Stimulated activated CD4-positive, alpha-beta T cell treated with anti-CD3 and anti-CD28 coated beads, TNF-alpha, amount 100 ng/mL, for 1 hour (primary cell): ENCODE results near the gene IL19.
A peak's percentile ranks its signal among the peaks of the same experiment; 100 is the strongest.
"Not testable (repeated sequence)": the region's sequence is repeated elsewhere in the genome, so short reads cannot be mapped to it uniquely, and the experiment has no call there.

ENCODE experiments used
- DNase-seq, 3 donors: peaks; one replicate each; pipeline ENCODE4 v3.0.0-alpha.2; 2020; ENCODE audit warnings: low read depth in 3 of 3, low spot score in 1 of 3

The IL19 gene

DNA sequence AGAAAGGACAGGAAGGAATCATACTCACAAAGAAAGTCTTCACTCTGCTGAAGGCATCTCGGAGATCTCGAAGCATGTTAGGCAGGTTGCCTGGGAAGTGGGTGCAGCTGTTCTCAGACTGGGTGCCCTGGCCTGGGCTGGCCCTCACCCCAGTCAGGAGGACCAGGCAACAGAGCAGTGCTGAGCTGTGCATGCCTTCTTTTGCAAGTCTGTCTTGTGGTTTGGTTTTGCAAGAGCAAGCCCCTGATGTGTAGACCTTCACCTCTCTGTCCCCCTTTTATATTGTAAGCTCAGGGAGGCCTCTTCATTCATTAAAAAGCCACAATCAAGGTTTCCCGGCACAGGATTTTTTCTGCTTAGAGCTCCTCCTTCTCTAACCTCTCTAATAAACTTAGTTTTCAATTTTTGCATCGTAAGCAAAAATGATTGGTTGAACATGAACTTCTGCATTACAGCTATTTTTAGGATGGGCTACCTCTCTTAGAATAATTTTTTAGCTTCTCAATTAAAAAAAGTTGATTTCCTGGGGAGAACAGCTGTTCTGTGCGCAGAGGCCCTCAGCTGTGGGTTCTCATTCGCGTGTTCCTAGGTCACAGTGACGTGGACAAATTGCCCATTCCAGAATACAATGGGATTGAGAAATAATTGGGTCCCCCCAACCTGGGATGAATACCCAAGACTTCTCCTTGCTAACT is 1.8 kb downstream of the IL19 start, which contains the start of gene IL10:
IL10 (minus strand) TSS at position 252 of the 695 bp plus-strand sequence; CDS start at position 193, 59 bp downstream.
- no peak for DNase-seq

DNA sequence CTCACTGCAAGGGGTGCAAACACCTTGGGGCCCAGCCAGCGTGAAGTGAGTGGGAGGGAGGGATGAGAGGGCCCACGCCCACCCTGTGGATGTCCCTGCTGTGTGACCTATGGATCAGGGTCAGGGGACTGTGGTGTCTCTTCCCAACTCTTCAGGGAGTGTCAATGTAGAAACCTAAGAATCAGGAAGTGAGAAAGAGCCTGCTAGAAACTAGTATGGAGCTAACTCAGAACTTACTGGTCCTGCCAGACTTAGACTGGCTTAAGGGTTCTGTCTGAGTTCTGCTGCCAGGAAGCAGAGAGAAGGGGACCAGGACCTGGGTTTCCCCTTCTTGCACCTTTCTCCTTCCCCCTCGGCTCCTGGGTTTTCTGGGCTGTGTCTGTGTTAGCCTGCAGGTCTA is 3.5 kb downstream of the IL19 start:
- no peak for DNase-seq

DNA sequence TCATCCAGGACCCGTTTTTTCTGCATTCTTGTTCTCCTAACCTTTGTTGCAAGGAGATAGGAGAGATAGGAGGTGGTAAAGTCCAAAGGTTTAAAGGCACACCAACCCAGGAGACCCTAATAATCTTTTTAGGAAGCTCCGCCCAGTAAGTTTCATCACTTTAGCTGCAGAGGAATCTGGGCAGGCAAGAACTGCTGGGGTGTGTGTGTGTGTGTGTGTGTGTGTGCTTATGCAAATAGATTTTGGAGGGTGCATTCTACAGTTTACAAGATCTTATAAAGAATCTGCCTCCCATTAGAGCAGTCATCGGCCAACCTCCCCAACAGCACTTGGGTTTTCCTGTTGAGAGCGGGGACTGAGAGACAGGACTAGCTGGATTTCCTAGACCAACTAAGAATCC is 5.7 kb downstream of the IL19 start:
- DNase-seq = no peak

- no peak for DNase-seq
Observed at GRCh38 chr1:206778031-206778430, 7.5 kb downstream of the IL19 start.

DNA sequence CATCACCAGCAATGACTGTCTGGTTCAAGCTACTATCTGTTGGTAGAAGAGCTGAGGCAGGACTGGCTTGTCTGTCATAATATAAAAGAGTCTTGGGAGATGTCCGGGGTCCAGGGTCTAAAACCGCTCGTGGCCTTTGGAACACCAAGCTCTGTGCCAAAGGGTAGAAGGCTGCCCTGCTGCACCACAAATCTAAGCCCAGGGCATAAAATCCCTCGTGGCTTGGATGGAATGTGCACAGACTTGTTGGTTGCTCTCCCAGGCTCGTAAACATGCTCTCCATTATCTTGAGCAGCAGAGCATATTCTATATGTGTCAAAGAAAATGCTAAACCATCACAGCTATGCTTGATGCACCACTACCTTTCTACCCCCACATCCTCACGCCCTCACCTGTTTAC is 8.3 kb downstream of the IL19 start:
- DNase-seq = not testable (repeated sequence)

DNA sequence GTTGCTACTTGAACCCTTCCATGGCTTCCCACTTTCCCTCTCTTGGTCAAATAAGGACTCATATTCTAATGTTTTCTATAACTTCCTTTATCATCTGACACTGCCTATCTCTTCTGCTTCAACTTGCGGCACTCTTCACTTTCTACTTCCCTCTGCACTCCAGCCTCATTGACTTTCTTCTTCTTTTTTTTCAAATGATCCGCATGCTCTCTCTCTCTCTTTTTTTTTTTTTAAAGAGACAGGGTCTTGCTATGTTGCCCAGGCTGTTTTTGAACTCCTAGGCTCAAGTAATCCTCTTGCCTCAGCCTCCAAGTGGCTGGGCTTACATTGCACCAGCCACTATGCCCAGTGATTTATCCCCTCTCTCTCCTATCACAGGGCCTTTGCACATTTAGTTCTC is 9.1 kb downstream of the IL19 start:
- no peak for DNase-seq

DNA sequence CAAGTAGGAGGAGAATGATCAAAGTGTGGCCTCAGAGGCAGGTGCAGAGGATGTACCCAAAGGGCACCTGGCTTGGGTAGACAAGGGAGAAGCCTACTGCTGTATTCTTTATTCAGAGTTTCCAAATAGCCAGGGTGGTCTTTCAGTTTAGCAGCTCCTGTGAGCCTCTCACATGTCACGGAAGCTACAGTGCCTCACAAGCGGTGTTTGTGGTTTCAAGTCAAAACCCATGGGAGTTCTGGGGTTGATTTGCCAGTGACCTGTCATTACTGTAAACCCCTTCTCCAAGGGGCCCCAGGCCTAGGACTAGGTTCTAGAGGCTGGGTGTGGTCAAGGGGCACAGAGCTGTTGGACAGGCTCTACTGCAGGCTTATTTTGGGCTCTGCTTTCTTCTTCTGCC is 11.9 kb downstream of the IL19 start:
- DNase-seq = no peak

- DNase-seq = no peak
Observed at GRCh38 chr1:206783506-206783905, 12.9 kb downstream of the IL19 start.

- peak; percentile 40 to 81 (median 56) for DNase-seq
Observed at GRCh38 chr1:206784471-206784903, 13.9 kb downstream of the IL19 start.

- no peak for DNase-seq
Observed at GRCh38 chr1:206785182-206785765, 14.7 kb downstream of the IL19 start.

GRCh38 chr1:206786212-206786886 is 15.8 kb downstream of the IL19 start:
- no peak for DNase-seq

DNA sequence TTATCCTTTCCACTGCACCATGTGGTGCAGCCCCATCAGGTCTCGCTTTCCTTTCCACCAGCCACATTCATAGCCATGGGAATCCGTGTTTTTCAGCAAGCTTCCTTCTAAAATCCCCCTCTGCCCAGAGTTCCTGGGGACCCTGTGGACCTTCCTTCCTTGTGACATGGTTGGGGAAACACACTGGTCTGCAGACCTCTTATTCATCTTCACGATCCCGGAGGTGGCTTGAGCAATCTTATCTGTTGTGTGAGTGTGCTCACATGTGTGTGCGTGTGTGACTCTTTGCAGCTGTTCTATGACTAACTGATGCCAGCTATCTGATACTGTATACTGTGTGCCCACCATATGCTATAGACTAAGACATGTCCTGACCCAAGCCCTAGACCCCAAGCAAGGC is 17.3 kb downstream of the IL19 start:
- DNase-seq = no peak

DNA sequence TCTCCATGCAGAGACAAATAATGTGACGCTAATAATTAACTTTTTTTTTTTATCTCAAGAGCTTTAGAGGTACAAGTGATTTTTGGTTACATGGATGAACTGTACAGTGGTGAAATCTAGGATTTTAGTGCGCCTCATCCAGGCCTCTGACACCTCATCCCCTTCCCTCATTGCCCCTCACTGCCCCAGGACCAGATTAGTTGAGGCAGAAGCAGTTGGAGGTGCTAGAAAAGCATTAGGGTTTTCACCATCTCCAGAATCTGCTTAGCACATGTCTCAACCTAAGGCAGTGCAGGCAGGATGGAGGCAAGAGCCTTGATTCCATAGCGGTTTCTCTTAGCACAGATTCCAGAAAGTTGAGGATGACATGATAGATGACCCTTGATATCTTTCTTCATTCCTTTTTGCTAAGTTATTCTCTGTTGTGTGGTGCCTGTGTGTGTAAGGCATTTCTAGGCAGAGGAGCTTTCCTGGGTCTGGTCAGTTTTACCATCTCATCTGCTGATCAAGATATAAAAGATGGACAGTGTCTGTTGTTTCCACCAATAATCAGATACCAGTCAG is 18.0 kb downstream of the IL19 start:
- no peak for DNase-seq

GRCh38 chr1:206790502-206791250 is 20.1 kb downstream of the IL19 start:
- DNase-seq = no peak

DNA sequence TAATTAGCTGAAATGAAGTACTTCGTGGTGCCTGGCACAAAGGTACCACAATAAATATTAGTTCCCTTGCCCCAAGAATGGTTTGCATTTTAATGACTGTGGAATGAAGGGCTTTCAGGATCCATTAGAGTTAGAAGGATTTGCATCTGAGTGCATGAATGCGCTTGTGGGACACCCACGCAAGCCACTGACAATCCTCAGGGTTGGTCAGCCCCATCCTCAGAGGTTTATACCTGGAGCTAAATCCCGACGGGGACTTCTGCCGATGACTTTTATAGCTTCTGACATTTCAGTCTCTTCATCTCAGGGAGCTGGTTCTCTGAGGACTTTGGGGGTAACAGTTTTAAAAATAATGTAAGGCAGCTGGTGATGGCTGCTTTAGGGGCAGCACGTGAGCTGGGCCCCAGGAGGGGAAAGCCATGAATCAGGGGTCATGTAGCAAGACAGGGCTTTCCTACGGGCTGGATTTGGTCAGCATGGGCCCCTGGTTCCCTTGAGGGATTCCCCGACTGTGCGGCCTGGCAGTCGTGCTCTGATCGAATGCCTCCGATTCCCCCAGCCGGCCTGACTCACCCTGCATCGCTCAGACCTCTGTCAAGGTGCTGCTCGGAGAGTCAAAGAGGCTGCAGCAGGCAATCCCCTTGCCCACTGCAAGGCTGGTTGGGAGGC is 22.5 kb downstream of the IL19 start:
- no peak for DNase-seq

DNA sequence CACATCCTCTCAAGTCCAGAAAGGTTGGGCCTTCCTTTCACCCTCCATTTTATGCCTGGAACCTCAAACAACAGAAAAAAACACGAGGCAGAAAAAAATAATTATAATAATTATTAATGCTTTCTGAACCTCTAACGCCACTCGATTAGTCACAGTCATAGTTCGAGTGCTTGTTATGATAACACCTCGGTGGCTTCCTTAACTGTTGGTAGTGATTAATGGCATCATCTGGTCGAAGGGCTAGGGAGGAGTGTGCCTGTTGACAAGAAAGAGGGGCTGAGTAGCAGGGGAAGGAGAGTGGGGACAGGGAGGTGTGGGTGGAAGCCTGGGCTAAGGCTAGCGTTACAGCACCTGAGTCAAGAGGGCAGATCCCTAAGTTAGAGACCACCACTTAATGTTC is 23.0 kb downstream of the IL19 start:
- no peak for DNase-seq

GRCh38 chr1:206794294-206794908 is 23.8 kb downstream of the IL19 start:
- no peak for DNase-seq

- DNase-seq = no peak
Observed at GRCh38 chr1:206796116-206796515, 25.5 kb downstream of the IL19 start.

DNA sequence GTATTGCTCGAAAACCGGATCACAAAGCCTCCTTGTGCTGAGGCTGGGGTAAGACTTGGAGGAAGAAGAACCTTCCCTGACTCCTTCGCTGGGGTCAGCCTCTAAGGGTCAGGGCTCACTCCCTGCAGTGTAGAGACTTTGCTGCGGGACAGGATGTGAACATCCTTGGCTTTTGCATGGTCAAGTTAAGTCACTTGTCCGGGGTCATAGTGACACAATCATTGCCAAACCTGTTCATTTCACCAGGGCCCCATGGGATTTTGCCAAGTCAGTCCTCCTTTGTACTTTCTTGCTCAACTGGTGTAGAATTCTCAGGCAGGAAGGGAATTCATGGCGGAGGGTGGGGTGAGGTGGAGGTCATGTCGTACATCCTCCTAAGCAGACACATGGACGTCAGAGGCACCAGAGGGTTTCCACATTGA is 26.4 kb downstream of the IL19 start:
- DNase-seq = no peak
